Activated CD8-positive, alpha-beta memory T cell treated with anti-CD3 and anti-CD28 coated beads, Interleukin-2, amount 50 U/mL, for 24 hours (primary cell): ENCODE data around the gene SGIP1.

ENCODE experiments used
- DNase-seq: peaks from one replicate; pipeline ENCODE4 v3.0.0-alpha.2; 2020; ENCODE audit errors: extremely low read depth

The SGIP1 gene

DNA sequence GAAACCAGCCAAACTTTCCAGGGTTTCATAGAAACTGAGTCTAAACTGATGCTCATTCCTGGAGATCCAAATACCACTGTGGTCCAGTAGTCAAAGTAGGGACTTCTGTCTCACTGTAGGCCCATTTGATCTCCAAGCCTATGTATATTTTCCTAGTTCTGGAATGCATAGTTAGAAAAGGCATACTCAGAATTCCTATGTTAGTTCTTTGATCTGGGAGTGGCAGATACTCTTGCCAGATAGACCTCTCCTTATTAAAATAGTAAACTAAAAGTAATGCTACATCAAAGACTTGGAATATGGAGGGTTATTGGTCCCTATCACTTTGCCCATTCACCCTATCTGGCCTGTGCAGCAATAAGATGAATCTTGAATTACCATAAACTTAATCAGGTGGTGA lies 10.4 kb upstream of the SGIP1 start:
- no peak for DNase-seq

- no peak for DNase-seq
Measured at GRCh38 chr1:66525086-66525485, 8.9 kb upstream of the SGIP1 start.

DNA sequence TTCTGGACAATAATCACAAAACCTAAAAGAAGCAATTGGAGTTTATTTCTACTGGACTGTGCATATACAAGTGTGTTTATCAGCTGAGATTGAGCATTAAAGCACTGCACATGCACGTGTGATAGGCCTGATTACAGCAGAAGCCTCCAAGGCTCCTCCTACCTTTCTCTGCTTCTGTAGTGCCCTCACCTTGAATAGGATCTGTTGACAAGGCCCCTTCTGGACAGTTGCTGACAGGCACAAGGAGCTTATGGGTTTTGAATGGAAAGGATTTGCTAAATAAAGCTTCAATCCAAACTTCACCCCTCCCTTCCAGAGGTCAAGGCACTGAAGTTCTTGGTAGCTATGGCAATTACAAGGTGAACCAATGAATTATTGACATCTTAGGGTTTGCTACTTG lies 7.9 kb upstream of the SGIP1 start:
- DNase-seq, result no peak

GRCh38 chr1:66526991-66527390 lies 7.0 kb upstream of the SGIP1 start:
- DNase-seq, result no peak

- no peak for DNase-seq
Measured at GRCh38 chr1:66527686-66528085, 6.3 kb upstream of the SGIP1 start.

DNA sequence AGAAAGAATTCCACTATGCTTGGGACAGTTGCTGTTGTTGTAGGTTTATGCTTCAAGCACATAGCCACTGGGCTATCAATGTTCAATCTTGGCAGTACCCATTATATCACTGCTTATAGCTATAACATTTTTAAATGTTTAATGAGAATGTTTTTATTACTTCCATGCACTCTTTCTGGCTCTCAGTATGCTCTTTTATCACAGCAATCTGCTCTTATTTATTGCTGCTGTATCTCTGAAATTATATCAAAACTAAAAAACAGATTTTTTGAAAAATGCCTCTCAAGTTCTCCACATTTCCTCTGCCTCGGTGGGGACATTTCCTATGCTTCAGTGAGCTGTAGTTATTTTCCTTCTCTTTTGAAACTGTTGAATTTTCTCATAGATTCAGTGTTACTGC lies 5.4 kb upstream of the SGIP1 start:
- no peak for DNase-seq

DNA sequence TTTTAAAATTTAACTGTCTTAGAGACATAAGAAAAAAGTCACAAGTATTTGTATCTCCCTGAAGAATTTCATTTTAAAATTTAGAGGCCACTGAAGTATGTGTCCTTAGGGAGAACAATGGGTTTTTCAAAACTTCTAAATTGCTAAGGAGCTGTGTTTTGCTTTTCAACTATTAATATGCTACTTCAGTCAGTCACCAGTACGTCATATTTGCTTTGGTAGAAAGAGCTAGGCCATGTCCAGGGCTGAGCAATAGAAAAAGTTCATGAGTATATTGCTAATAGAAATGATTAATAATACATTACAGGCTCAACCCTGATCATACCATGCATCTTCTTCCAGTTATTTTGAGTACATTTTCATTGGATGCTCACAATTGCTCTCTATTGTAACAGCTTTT lies 1.7 kb upstream of the SGIP1 start:
- DNase-seq, result no peak

DNA sequence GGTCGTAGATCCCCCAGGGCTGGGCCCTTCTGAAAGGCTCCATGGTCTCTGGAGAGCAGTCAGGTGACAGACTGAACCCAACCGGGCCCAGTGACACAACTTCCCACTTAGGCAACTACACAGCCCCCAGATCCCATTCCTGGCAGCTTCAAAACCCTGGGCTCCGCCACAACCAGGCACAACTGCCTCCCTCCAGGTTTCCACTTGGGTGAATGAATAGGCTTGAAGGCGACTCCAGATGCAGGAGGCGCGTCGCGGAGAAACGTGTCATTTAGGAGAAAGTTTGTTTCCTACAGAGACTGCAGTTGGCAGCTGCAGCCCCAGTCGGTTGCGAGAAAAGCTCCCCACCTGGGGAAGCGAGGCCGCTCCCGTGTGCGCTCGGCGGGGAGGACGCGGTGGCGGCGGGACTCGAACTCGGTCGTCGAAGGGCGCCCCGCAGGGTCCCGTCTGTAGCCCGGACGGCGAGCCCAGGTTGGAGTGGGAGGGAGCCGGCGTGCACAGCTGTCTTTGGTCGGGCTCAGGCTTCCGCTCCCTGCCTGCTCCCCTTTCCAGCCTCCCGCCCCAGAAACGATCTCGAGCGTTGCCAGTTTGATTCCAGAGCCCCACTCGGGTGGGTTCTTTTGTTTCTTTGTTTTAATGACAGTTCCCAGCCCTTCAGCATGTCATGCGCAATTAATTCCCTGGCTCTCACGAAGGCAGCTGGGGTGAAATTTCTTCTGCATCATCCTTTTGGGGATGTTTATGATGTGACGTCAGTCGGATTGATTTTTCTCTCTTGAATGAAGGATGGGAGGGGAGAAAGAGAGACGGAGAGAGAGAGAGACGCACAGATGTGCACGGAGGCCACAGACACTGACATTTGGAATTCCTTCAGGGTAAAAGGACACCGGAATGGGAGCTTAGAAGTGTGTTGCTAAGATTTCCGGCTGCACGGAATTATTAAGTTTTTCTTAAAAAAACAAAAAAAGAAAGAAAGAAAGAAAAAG lies 862 bp upstream of the SGIP1 start:
- DNase-seq, result no peak

- no peak for DNase-seq
Measured at GRCh38 chr1:66535061-66535460, 1.1 kb downstream of the SGIP1 start.

- no peak for DNase-seq
Measured at GRCh38 chr1:66535853-66536252, 1.9 kb downstream of the SGIP1 start.

DNA sequence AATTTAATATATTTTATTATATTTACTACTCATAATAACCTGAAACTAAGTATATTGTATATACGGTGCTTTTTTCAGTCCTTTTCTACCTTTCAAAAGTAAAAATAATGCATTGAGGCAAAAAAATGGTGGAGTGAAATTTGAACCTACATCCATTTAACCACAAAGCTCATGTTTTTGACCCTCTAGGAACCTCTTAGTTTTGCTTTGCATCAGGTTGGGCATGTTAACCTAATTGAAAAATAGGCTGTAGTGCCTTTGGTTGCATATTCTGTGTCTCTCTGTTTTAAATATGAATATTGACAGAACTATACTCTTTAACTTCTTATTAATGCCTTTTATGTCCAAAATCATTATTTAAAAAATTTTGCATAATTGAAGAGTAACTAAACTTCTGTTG lies 3.8 kb downstream of the SGIP1 start:
- DNase-seq, result no peak

DNA sequence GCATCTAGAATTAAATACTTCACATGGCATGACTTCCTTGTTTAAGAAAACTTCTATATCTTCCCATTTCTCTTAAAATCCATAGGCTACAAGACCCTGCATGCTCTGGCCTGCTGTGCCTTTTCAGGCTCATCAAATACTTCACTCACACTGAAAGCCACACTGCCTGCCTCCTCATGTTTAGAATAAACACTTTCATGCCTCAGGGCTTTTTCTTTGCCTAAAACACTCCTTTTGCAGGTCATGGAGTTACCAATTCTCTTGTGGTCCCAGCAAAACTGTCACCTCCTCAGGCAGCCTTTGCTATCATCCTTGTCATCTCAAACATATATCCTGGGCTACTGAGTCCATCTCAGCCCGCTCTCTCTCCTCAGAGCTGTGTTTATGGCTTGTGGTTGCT lies 5.5 kb downstream of the SGIP1 start:
- no peak for DNase-seq

DNA sequence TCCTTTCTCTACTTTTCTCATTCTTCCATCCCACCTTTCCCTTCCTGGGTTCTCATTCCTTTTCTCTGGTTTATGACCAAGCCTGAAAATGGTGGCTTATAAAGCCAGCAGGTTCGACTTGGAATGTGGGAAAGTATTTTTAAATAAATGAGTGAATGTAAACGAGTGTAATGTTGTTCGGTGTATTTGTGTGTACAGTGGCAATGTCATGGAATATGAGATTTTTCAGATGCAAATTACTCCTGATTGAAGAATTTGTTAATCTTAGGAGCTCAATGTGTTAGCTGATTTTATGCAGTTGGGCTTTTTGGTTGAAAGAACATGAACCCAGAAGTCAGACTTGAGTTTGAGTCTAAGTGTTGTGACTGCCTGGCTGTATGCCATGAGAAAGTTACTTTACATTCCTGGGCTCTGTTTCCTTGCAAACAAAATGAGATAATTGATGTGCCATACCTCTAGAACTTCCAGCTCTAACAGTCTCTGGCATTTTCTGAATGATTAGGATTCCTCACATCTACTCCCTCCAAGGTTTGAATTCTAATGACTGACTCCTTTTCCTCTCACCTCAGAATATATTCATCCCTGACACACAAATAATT lies 6.6 kb downstream of the SGIP1 start:
- DNase-seq, result no peak

GRCh38 chr1:66542314-66542713 lies 8.4 kb downstream of the SGIP1 start:
- DNase-seq, result no peak

DNA sequence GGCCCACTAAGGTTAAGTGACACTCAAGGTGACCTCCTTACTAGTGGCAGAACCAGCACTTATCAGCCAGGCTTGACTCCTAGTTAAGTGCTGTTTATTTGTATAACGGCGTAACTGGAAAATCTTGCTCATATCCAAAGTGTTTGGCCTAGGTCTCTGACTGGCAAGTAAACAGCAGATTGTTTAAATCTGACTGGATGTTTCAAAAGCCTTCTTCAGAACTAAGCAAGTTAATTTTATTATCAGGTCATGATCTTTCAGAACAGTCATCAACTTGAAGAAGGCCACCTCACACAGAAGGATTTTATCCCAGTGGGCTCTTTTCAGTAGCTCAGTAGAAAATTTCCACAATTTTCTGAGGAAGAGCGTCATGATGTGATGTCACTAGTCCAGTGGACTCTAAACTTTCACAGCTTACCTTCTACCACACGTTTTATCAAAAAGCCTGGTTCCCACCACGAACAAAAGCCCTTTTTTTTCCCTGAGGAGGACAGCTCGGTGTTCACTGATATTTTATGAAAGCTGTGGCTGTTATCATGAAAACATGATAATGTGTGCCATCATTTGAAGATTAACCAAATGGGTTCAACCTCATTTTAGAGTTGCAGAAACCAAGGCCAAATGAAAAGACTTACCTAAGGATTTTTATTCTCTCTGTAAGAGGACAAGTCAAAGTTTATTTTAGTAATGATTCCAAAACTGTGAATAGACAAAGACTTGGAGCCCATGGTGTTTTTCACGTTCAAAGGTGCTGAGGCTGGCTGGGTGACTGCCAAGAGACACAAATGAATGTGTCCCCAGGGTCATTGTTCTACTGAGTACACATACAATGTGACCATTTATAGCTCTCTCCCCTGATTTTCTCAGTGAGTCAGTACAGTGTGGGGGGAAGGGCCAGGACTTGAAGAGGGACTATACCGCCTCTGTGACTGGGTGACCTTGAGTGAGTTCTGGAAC lies 9.1 kb downstream of the SGIP1 start:
- no peak for DNase-seq

- DNase-seq, result no peak
Measured at GRCh38 chr1:66546047-66546810, 12.3 kb downstream of the SGIP1 start.

DNA sequence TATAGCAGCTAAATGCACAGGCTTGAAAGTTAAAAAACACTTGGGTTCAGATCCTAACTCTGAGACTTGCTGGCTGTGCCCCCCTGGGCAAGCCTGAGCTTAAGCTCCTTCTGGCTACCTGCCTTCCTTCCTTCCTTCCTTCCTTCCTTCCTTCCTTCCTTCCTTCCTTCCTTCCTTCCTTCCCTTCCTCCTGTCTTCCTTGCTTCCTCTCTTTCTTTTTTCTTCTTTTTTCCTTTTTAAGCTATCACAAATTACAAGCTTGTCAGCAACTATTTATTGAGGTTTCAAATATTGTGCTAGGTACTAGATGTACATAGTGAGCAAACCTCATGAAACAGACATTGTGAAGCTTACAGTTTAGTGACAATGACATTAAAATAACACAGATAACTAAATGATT lies 15.1 kb downstream of the SGIP1 start:
- no peak for DNase-seq

- no peak for DNase-seq
Measured at GRCh38 chr1:66550243-66550642, 16.3 kb downstream of the SGIP1 start.

DNA sequence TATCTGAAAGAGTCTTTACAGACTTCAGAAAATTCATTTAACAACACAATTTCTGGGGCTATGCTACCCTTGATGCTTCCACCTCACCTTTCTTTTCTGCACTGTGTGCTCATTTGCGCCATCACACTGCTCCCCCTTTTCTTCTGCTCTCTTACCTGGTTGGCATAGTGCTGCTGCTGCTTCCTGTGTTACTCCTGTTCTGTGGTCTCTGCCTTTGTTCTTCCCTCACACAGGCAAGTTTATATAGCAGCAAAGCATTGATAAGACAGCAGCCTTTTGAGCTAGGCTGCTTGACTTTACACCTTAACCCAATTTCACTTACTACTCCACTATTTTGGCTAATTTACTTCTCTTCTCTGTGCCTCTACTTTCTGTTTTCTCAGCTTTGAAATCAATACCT lies 18.3 kb downstream of the SGIP1 start:
- DNase-seq, result no peak

GRCh38 chr1:66552829-66553228 lies 18.9 kb downstream of the SGIP1 start:
- no peak for DNase-seq

- DNase-seq, result no peak
Measured at GRCh38 chr1:66553846-66554245, 19.9 kb downstream of the SGIP1 start.
